BJ (cell line): ENCODE measurements around the gene DNM3. TPM values are rescaled to one million over a fixed set of nuclear protein-coding genes. Genes with fewer than 3 reads are reported as not detected.

Experiments used
- CTCF ChIA-PET: fragments of 350-600 bp; formaldehyde crosslinking; extraction: SDS; loops from one replicate; lab custom pipeline; 2021; ENCODE audit warnings: antibody characterized with exemption, inconsistent platforms; lab: Yijun Ruan, JAX
- POLR2A ChIA-PET: fragments of 300-600 bp; sonication (Branson Sonifier 250); formaldehyde crosslinking; extraction: SDS; loops from one replicate; lab custom pipeline; 2021; ENCODE audit warnings: antibody characterized with exemption; lab: Charles Lee
- DNase-seq: peaks from one replicate; pipeline ENCODE4 v3.0.0-alpha.2; 2011; ENCODE audit warnings: low read depth
- H3K27me3 ChIP-seq: 2 replicates; pipeline ENCODE4 v1.6.0; 2011; ENCODE audit warnings: low read length; ENCODE audit not compliant: control insufficient read depth, insufficient read depth
- H3K36me3 ChIP-seq: 2 replicates; pipeline ENCODE4 v1.5.1; 2011; ENCODE audit warnings: low read length; ENCODE audit not compliant: control insufficient read depth, insufficient read depth
- H3K4me3 ChIP-seq: 2 replicates; pipeline ENCODE4 v1.5.1; 2011; ENCODE audit warnings: low read depth, mild to moderate bottlenecking, control low read depth, low read length
- polyA plus RNA-seq: library from polyadenylated mRNA; depleted of rRNA; stranded (reverse); fragments of >200 nt; gene quantifications from 2 replicates; pipeline ENCODE4 v1.2.3, GENCODE V29; 2011
- TF ChIP-seq, protein P1 (sequence below): IDR thresholded peaks from 2 replicates; pipeline ENCODE4 v1.5.1; 2011; ENCODE audit warnings: low read depth, mild to moderate bottlenecking, control low read depth, inconsistent platforms, low read length, moderate library complexity; ENCODE audit not compliant: insufficient read depth

Gene DNM3
- polyA plus RNA-seq, 1 experiment = 0.26 TPM

DNA sequence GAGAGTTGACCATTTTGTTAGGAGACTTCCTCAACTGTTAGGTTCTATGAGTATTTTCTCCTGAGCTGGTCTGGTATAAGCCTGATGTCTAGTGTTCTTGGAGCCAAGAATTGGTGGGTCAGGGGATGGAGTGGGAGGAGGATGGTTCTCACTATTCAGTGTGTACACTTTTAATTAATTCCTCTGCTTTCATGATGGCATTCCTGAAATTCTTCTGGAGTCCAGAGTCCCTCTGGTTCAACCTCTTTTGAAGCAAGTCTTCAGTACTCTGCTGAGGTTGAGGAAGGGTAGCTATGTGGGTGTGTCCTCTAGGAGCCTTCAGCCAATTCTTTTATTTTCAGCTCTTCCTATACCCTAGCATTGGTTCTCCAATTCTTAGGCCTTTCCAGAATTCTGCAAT is 149.1 kb downstream of the DNM3 start:
- TF ChIP-seq, protein P1, sequence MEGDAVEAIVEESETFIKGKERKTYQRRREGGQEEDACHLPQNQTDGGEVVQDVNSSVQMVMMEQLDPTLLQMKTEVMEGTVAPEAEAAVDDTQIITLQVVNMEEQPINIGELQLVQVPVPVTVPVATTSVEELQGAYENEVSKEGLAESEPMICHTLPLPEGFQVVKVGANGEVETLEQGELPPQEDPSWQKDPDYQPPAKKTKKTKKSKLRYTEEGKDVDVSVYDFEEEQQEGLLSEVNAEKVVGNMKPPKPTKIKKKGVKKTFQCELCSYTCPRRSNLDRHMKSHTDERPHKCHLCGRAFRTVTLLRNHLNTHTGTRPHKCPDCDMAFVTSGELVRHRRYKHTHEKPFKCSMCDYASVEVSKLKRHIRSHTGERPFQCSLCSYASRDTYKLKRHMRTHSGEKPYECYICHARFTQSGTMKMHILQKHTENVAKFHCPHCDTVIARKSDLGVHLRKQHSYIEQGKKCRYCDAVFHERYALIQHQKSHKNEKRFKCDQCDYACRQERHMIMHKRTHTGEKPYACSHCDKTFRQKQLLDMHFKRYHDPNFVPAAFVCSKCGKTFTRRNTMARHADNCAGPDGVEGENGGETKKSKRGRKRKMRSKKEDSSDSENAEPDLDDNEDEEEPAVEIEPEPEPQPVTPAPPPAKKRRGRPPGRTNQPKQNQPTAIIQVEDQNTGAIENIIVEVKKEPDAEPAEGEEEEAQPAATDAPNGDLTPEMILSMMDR = no peak
- POLR2A ChIA-PET = no interaction called here
- CTCF ChIA-PET = interaction anchor here (0.8 to 10.3 kb wide), 6 partner anchors 14 to 958 kb away, joined by 3 to 118 read pairs (median 4); partner anchors contain the start of gene PIGC

DNA sequence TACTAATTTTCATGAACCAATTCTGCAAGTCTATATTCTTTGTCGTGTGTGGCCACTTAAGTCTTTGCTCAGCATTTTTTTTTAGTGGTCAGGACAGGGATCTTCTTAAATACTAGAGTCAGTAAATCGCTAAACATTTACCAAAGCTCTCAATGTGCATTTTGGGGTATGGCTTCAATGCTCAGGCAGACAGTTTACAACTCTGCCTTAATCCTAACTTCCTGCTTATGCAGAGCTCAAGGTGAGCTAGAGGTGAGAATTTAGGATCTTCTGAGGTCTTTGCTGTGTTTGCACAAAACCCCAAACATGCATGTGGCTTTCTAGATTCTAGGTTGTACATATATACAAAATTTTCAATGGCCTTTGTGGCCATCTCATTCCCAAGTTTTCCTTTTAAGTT is 153.0 kb downstream of the DNM3 start:
- TF ChIP-seq, protein P1 = no peak
- ChIA-PET POLR2A (no interaction called here), CTCF (no interaction called here)

More for the DNA sequence above, 149.1 kb downstream of the DNM3 start:
- H3K4me3 ChIP-seq = no peak overlapping the region
- H3K27me3 ChIP-seq = no peaks in the 10 kb centered on the region
- DNase-seq = no peak
- no peaks in the 10 kb centered on the region for H3K36me3 ChIP-seq

DNA sequence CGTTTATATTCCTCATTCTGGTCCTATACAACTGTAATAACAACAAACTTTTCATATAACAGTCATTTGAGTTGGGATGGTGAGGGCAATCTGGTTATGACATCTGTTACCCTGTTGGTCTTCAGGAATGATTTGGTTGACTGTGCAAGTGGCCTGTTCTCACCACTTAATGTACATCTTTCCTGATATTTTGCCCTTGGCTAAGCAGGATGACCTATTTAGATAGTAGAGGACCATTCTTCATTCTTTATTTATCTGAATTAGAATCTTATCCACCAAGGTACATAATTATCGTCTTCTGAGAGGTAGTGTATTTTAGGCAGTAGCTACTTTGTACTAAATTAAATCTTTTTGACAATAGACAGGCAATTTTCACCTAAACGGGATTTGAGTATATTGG is 154.3 kb downstream of the DNM3 start:
- TF ChIP-seq, protein P1 = no peak
- H3K36me3 ChIP-seq = no peaks in the 10 kb centered on the region
- no peak overlapping the region for H3K4me3 ChIP-seq
- H3K27me3 ChIP-seq = no peaks in the 10 kb centered on the region
- POLR2A ChIA-PET = no interaction called here
- no peak for DNase-seq
- CTCF ChIA-PET = interaction anchor here (0.7 to 1.2 kb wide), 2 partner anchors 10 to 723 kb away, joined by 3 to 4 read pairs; no protein-coding TSS in a partner anchor

More for the DNA sequence above, 153.0 kb downstream of the DNM3 start:
- Histone ChIP-seq H3K27me3 (no peaks in the 10 kb centered on the region), H3K36me3 (no peaks in the 10 kb centered on the region), H3K4me3 (no peak overlapping the region)
- no peak for DNase-seq

DNA sequence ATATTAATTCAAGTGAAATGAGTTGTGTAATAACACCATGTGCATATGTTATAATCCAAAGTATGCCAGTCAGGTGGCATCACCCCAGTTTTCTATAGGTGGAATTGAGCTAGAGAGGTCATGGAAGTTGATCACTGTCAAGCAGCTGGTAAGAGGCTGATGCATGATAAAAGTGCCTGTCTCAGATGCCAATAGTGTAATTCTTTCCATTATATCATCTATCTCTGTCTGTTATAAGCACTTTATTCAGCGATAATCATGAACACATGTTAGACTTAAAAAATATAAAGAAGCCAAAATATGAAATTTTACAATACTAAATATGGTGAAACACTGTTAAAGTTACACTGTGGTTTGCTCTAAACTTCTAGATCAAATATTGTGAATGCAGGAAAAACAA is 156.6 kb downstream of the DNM3 start:
- H3K27me3 ChIP-seq = no peaks in the 10 kb centered on the region
- POLR2A ChIA-PET = no interaction called here
- TF ChIP-seq, protein P1 = no peak
- CTCF ChIA-PET = interaction anchor here (0.8 to 2.7 kb wide), 3 partner anchors 12 to 197 kb away, joined by 4 to 10 read pairs (median 4); no protein-coding TSS in a partner anchor
- DNase-seq = no peak
- H3K36me3 ChIP-seq = no peaks in the 10 kb centered on the region
- H3K4me3 ChIP-seq = no peak overlapping the region

DNA sequence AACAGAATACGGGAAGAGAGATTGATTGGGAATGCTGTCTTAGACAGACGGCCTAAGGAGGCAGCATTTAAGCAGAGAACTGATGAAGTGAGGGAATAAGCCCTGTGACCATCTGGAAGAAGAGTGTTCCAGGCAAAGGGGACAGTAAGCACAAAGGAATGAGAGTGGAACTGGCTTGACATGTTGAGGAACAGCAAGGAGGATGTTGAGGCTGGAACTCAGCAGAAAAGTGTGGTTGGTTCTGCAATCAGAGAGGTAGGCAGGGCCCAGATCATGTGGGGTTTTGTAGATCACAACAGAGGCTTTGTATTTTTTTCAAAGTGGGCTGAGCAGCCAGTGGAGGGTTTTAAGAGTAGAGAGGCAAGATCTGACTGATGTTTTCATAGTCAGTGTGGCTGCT is 157.4 kb downstream of the DNM3 start:
- H3K4me3 ChIP-seq = no peak overlapping the region
- DNase-seq = no peak
- no peaks in the 10 kb centered on the region for H3K27me3 ChIP-seq
- ChIA-PET POLR2A (no interaction called here), CTCF (interaction anchor here (1.6 to 2.7 kb wide), 2 partner anchors 12 to 196 kb away, joined by 4 to 10 read pairs; no protein-coding TSS in a partner anchor)
- TF ChIP-seq, protein P1 = no peak
- no peaks in the 10 kb centered on the region for H3K36me3 ChIP-seq
